Ascending aorta (tissue), 2 donors: ENCODE results near the gene NELL1. TPM values are rescaled to one million over a fixed set of nuclear protein-coding genes. Genes with fewer than 3 reads are reported as not detected.

Experiments
- DNase-seq, 2 donors: peaks; one replicate each; pipeline ENCODE4 v3.0.0-alpha.2; 2019; ENCODE audit warnings: low spot score in 2 of 2
- H3K27ac ChIP-seq, 2 donors: fragments of 200-600 bp; sonication (generic); one replicate each; pipeline ENCODE4 v1.5.1; 2016 to 2017; ENCODE audit warnings: mild to moderate bottlenecking in 1 of 2
- H3K27me3 ChIP-seq: fragments of 200-600 bp; sonication (generic); one replicate; pipeline ENCODE4 v1.5.1; 2017
- H3K36me3 ChIP-seq, 2 donors: fragments of 200-600 bp; sonication (generic); one replicate each; pipeline ENCODE4 v1.5.1; 2016
- H3K4me1 ChIP-seq, 2 donors: fragments of 200-600 bp; sonication (generic); one replicate each; pipeline ENCODE4 v1.5.1; 2016 to 2017; ENCODE audit warnings: mild to moderate bottlenecking in 1 of 2
- H3K4me3 ChIP-seq, 2 donors: fragments of 200-600 bp; sonication (generic); one replicate each; pipeline ENCODE4 v1.5.1; 2016 to 2017; ENCODE audit warnings: mild to moderate bottlenecking in 1 of 2
- H3K9me3 ChIP-seq, 2 donors: fragments of 200-600 bp; sonication (generic); one replicate each; pipeline ENCODE4 v1.5.1; 2016
- CTCF ChIP-seq, 3 experiments: fragments of 200-600 bp in 2 of 3; fragments of 450-650 bp in 1 of 3; sonication (generic) in 2 of 3; IDR thresholded peaks; one replicate each; pipeline ENCODE4 v1.5.1; 2016 to 2019; ENCODE audit warnings: antibody characterized with exemption in 3 of 3, mild to moderate bottlenecking in 1 of 3, moderate library complexity in 1 of 3
- intact Hi-C: fragments of 100-400 bp; cut with DNase I; formaldehyde crosslinking; loops from one replicate; pipeline ENCODE4 v1.15.1; 2023
- total RNA-seq: library from RNA; depleted of rRNA; stranded (reverse); fragments of >200 nt; gene quantifications from one replicate; pipeline ENCODE4 v1.1.0, GENCODE V29; 2016

Gene NELL1
- total RNA-seq, 1 donor from 2014 or later: not detected

- Histone ChIP-seq H3K36me3 (no peaks in the 10 kb centered on the region), H3K9me3 (no peaks in the 10 kb centered on the region), H3K4me3 (no peak overlapping the region), H3K4me1 (no peaks in the 10 kb centered on the region), H3K27ac (no peak overlapping the region), H3K27me3 (no peaks in the 10 kb centered on the region)
- intact Hi-C loops: no loop called here
- no peak for DNase-seq
- TF ChIP-seq CTCF (IDR thresholded peaks at IDR 0.05): no peak
Measured at GRCh38 chr11:21564833-21565682, 895.7 kb downstream of the NELL1 start.

GRCh38 chr11:21566521-21567117 lies 897.2 kb downstream of the NELL1 start:
- H3K36me3 ChIP-seq: no peaks in the 10 kb centered on the region
- no peak overlapping the region for H3K4me3 ChIP-seq
- H3K27ac ChIP-seq: no peak overlapping the region
- no peak for DNase-seq
- H3K4me1 ChIP-seq: no peaks in the 10 kb centered on the region
- no peaks in the 10 kb centered on the region for H3K9me3 ChIP-seq
- TF ChIP-seq CTCF (IDR thresholded peaks at IDR 0.05): no peak
- intact Hi-C loops: no loop called here
- no peaks in the 10 kb centered on the region for H3K27me3 ChIP-seq

GRCh38 chr11:21567645-21568290 lies 898.4 kb downstream of the NELL1 start:
- no peaks in the 10 kb centered on the region for H3K9me3 ChIP-seq
- intact Hi-C loops: no loop called here
- H3K27ac ChIP-seq: no peak overlapping the region
- H3K36me3 ChIP-seq: no peaks in the 10 kb centered on the region
- TF ChIP-seq CTCF (IDR thresholded peaks at IDR 0.05): no peak
- no peak for DNase-seq
- H3K27me3 ChIP-seq: no peaks in the 10 kb centered on the region
- H3K4me1 ChIP-seq: no peaks in the 10 kb centered on the region
- H3K4me3 ChIP-seq: no peak overlapping the region

DNA sequence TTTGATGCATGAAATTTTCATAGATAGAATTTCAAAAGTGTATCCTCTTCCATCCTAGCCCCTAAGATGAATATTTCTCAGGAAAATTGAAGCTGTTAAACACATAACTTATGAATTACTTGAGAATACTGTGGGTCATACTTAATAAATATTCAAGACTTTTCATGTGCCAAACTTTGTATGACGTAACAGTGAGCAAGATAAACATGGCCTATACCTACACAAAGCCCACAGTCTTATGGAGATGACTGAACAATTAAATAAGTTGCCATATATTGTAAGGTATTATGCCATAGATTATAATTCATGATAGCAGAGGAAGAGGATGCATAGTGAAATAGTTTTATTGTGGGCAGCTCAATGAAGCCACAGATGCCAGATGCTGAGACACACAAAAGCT lies 902.8 kb downstream of the NELL1 start:
- no peak for TF ChIP-seq CTCF (IDR thresholded peaks at IDR 0.05)
- H3K36me3 ChIP-seq: no peaks in the 10 kb centered on the region
- no peak overlapping the region for H3K27ac ChIP-seq
- H3K27me3 ChIP-seq: no peaks in the 10 kb centered on the region
- no peaks in the 10 kb centered on the region for H3K9me3 ChIP-seq
- H3K4me3 ChIP-seq: no peak overlapping the region
- no peaks in the 10 kb centered on the region for H3K4me1 ChIP-seq
- intact Hi-C loops: no loop called here
- no peak for DNase-seq

GRCh38 chr11:21582791-21583190 lies 913.4 kb downstream of the NELL1 start:
- Histone ChIP-seq H3K4me3 (no peak overlapping the region), H3K36me3 (no peaks in the 10 kb centered on the region), H3K9me3 (no peaks in the 10 kb centered on the region), H3K27ac (no peak overlapping the region), H3K4me1 (no peaks in the 10 kb centered on the region), H3K27me3 (no peaks in the 10 kb centered on the region)
- no peak for TF ChIP-seq CTCF (IDR thresholded peaks at IDR 0.05)
- intact Hi-C loops: no loop called here
- DNase-seq: no peak
